ENCODE measurements around the gene ULK4.
"Not testable (repeated sequence)": the region's sequence is repeated elsewhere in the genome, so short reads cannot be mapped to it uniquely, and the experiment has no call there.

ULK4 gene

GRCh38 chr3:41961751-41962679 lies at the start of gene ULK4:
ULK4 (minus strand) TSS chr3:41962103; CDS start chr3:41954759, 7,344 bp downstream.
- peak; percentile 95 for DNase-seq

GRCh38 chr3:42010530-42010929 lies 48.6 kb upstream of the ULK4 start:
- no peak for DNase-seq

GRCh38 chr3:42009456-42009855 lies 47.6 kb upstream of the ULK4 start:
- DNase-seq = no peak

GRCh38 chr3:42007785-42008184 lies 45.9 kb upstream of the ULK4 start:
- DNase-seq = no peak

GRCh38 chr3:42005401-42005800 lies 43.5 kb upstream of the ULK4 start:
- DNase-seq = no peak

- no peak for DNase-seq
Observed at GRCh38 chr3:42002790-42003189, 40.9 kb upstream of the ULK4 start.

- no peak for DNase-seq
Observed at GRCh38 chr3:42001777-42002176, 39.9 kb upstream of the ULK4 start.

GRCh38 chr3:41999909-42000308 lies 38.0 kb upstream of the ULK4 start:
- no peak for DNase-seq

- DNase-seq = no peak
Observed at GRCh38 chr3:41997702-41998550, 36.0 kb upstream of the ULK4 start.

GRCh38 chr3:41991437-41991836 lies 29.5 kb upstream of the ULK4 start:
- no peak for DNase-seq

GRCh38 chr3:41989518-41989917 lies 27.6 kb upstream of the ULK4 start:
- DNase-seq = no peak

GRCh38 chr3:41987627-41988026 lies 25.7 kb upstream of the ULK4 start:
- DNase-seq = no peak

GRCh38 chr3:41986561-41986960 lies 24.7 kb upstream of the ULK4 start:
- DNase-seq = no peak

- no peak for DNase-seq
Observed at GRCh38 chr3:41985018-41985417, 23.1 kb upstream of the ULK4 start.

- not testable (repeated sequence) for DNase-seq
Observed at GRCh38 chr3:41983091-41983490, 21.2 kb upstream of the ULK4 start.

GRCh38 chr3:41977401-41977800 lies 15.5 kb upstream of the ULK4 start:
- not testable (repeated sequence) for DNase-seq

- no peak for DNase-seq
Observed at GRCh38 chr3:41975416-41976103, 13.7 kb upstream of the ULK4 start.

- DNase-seq = no peak
Observed at GRCh38 chr3:41974223-41974622, 12.3 kb upstream of the ULK4 start.

GRCh38 chr3:41972802-41973201 lies 10.9 kb upstream of the ULK4 start:
- no peak for DNase-seq

GRCh38 chr3:41966206-41966605 lies 4.3 kb upstream of the ULK4 start:
- DNase-seq = no peak

GRCh38 chr3:41963823-41964222 lies 1.9 kb upstream of the ULK4 start:
- DNase-seq = no peak

GRCh38 chr3:41960826-41961750 lies 815 bp downstream of the ULK4 start:
- DNase-seq = peak; percentile 71
